ENCODE results near the gene USP6NL. TPM values are rescaled to one million over a fixed set of nuclear protein-coding genes. Genes with fewer than 3 reads are reported as not detected.

The USP6NL gene
- total RNA-seq, 1 experiment from 2014 or later = 27.5 TPM

GRCh38 chr10:11506247-11506789 lies 105.1 kb downstream of the USP6NL start:
- CTCF ChIA-PET = no interaction called here

GRCh38 chr10:11505639-11506038 lies 105.8 kb downstream of the USP6NL start:
- no TSS peak for BruUV-seq (replicated peaks)
- Mint-ChIP-seq H3K36me3 (ENCODE audit: insufficient read depth, unreplicated experiment) (no peaks in the 10 kb centered on the region), H3K27ac (ENCODE audit: unreplicated experiment) (no peak overlapping the region), H3K27me3 (ENCODE audit: unreplicated experiment) (no peaks in the 10 kb centered on the region), H3K4me3 (ENCODE audit: low read depth, unreplicated experiment) (no peak overlapping the region), H3K9me3 (ENCODE audit: low read depth, unreplicated experiment) (no peaks in the 10 kb centered on the region), H3K4me1 (ENCODE audit: low read depth, unreplicated experiment) (no peaks in the 10 kb centered on the region)
- intact Hi-C loops (cut with micrococcal nuclease; ENCODE audit: unreplicated experiment) = no loop called here
- CTCF ChIA-PET = interaction anchor here (1.2 kb wide), 1 partner anchor 180 kb away, joined by 4 read pairs; no protein-coding TSS in a partner anchor
- no peak for DNase-seq
- no peak for TF ChIP-seq CTCF (IDR thresholded peaks at IDR 0.05; ENCODE audit: unreplicated experiment)

More at GRCh38 chr10:11506247-11506789, 105.1 kb downstream of the USP6NL start:
- Mint-ChIP-seq H3K4me3 (ENCODE audit: low read depth, unreplicated experiment) (no peak overlapping the region), H3K27me3 (ENCODE audit: unreplicated experiment) (no peaks in the 10 kb centered on the region), H3K27ac (ENCODE audit: unreplicated experiment) (no peak overlapping the region), H3K4me1 (ENCODE audit: low read depth, unreplicated experiment) (no peaks in the 10 kb centered on the region), H3K9me3 (ENCODE audit: low read depth, unreplicated experiment) (no peaks in the 10 kb centered on the region), H3K36me3 (ENCODE audit: insufficient read depth, unreplicated experiment) (no peaks in the 10 kb centered on the region)
- intact Hi-C loops (cut with micrococcal nuclease; ENCODE audit: unreplicated experiment) = no loop called here
- no peak for DNase-seq
- no peak for TF ChIP-seq CTCF (IDR thresholded peaks at IDR 0.05; ENCODE audit: unreplicated experiment)
- no TSS peak for BruUV-seq (replicated peaks)

DNA sequence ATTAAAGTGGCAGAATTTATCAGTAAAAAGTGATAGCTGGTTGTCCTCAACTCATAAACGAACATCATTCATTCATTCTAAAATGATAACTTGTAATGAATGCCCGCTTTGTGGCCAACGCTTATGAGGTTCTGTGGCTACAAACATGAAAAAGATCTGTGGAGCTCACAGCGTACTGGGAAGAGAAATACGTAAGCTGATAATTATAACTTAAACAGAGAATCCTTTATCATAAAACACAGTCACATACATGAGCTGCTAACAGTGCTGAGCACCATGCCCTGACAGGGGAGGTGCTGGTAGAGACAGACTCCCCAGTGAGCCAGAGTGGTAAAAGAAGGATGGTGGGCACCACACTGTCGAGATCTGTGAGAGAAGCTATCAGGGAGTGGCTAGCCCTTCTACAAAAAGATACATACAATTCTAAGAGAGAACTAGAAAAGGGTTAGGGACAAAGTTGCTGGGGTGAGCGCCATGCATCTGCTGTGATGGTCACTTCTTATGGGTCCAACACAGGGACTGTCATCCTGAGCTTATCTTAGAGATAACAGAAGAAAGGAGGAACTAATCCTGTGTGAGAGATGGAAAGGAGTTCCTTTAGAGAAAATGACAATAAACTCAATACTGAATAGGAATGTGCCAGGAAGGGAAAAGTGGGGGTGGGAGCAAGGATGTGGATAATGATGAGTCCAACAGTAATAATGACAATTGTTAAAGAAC lies 106.7 kb downstream of the USP6NL start:
- Mint-ChIP-seq H3K9me3 (ENCODE audit: low read depth, unreplicated experiment) (no peaks in the 10 kb centered on the region), H3K27me3 (ENCODE audit: unreplicated experiment) (no peaks in the 10 kb centered on the region), H3K27ac (ENCODE audit: unreplicated experiment) (no peak overlapping the region), H3K4me1 (ENCODE audit: low read depth, unreplicated experiment) (no peaks in the 10 kb centered on the region), H3K36me3 (ENCODE audit: insufficient read depth, unreplicated experiment) (no peaks in the 10 kb centered on the region), H3K4me3 (ENCODE audit: low read depth, unreplicated experiment) (no peak overlapping the region)
- DNase-seq = no peak
- TF ChIP-seq CTCF (IDR thresholded peaks at IDR 0.05; ENCODE audit: unreplicated experiment) = no peak
- intact Hi-C loops (cut with micrococcal nuclease; ENCODE audit: unreplicated experiment) = no loop called here
- CTCF ChIA-PET = interaction anchor here (1.2 kb wide), 1 partner anchor 181 kb away, joined by 4 read pairs; no protein-coding TSS in a partner anchor
- BruUV-seq (replicated peaks) = no TSS peak

- H3K27me3 Mint-ChIP-seq (ENCODE audit: unreplicated experiment) = no peaks in the 10 kb centered on the region
Measured at GRCh38 chr10:11501600-11501999, 109.8 kb downstream of the USP6NL start.

More at GRCh38 chr10:11501600-11501999, 109.8 kb downstream of the USP6NL start:
- Mint-ChIP-seq H3K27ac (ENCODE audit: unreplicated experiment) (no peak overlapping the region), H3K9me3 (ENCODE audit: low read depth, unreplicated experiment) (no peaks in the 10 kb centered on the region), H3K36me3 (ENCODE audit: insufficient read depth, unreplicated experiment) (no peaks in the 10 kb centered on the region), H3K4me3 (ENCODE audit: low read depth, unreplicated experiment) (no peak overlapping the region), H3K4me1 (ENCODE audit: low read depth, unreplicated experiment) (no peaks in the 10 kb centered on the region)
- no TSS peak for BruUV-seq (replicated peaks)
- intact Hi-C loops (cut with micrococcal nuclease; ENCODE audit: unreplicated experiment) = no loop called here
- DNase-seq = no peak
- no peak for TF ChIP-seq CTCF (IDR thresholded peaks at IDR 0.05; ENCODE audit: unreplicated experiment)
- CTCF ChIA-PET = no interaction called here

All from Calu3 (cell line).